Gastroesophageal sphincter (tissue), 3 donors: ENCODE data around the gene USP17L30.
"Not testable (repeated sequence)": the region's sequence is repeated elsewhere in the genome, so short reads cannot be mapped to it uniquely, and the experiment has no call there.

ENCODE experiments used
- EP300 ChIP-seq: sonication (generic); formaldehyde crosslinking; IDR thresholded peaks from one replicate; pipeline ENCODE4 v1.6.1; 2017; ENCODE audit warnings: antibody characterized with exemption, mild to moderate bottlenecking
- POLR2AphosphoS5 ChIP-seq: sonication (generic); formaldehyde crosslinking; IDR thresholded peaks from one replicate; pipeline ENCODE4 v1.6.1; 2017; ENCODE audit warnings: antibody characterized with exemption
- TF ChIP-seq, protein P1 (sequence below), 4 experiments: fragments of 200-600 bp in 2 of 4; fragments of 450-650 bp in 2 of 4; sonication (generic) in 1 of 4; IDR thresholded peaks; one replicate each; pipeline ENCODE4 v1.5.1; 2017 to 2019; ENCODE audit warnings: antibody characterized with exemption in 4 of 4, mild to moderate bottlenecking in 2 of 4, moderate library complexity in 2 of 4

- TF ChIP-seq, protein P1, sequence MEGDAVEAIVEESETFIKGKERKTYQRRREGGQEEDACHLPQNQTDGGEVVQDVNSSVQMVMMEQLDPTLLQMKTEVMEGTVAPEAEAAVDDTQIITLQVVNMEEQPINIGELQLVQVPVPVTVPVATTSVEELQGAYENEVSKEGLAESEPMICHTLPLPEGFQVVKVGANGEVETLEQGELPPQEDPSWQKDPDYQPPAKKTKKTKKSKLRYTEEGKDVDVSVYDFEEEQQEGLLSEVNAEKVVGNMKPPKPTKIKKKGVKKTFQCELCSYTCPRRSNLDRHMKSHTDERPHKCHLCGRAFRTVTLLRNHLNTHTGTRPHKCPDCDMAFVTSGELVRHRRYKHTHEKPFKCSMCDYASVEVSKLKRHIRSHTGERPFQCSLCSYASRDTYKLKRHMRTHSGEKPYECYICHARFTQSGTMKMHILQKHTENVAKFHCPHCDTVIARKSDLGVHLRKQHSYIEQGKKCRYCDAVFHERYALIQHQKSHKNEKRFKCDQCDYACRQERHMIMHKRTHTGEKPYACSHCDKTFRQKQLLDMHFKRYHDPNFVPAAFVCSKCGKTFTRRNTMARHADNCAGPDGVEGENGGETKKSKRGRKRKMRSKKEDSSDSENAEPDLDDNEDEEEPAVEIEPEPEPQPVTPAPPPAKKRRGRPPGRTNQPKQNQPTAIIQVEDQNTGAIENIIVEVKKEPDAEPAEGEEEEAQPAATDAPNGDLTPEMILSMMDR (IDR thresholded peaks at IDR 0.05): not testable (repeated sequence)
- not testable (repeated sequence) for TF ChIP-seq EP300, POLR2AphosphoS5
Observed at GRCh38 chr4:9324865-9325264, 38.1 kb upstream of the USP17L30 start, which contains the start of gene USP17L24.
